SHP77 treated with DMSO at 0.1 percent for 48 hours (cell line): ENCODE measurements around the gene BCDIN3D.

Source experiments
- DNase-seq: peaks from one replicate; lab custom pipeline; 2025; lab: John Stamatoyannopoulos, UW

BCDIN3D gene

DNA sequence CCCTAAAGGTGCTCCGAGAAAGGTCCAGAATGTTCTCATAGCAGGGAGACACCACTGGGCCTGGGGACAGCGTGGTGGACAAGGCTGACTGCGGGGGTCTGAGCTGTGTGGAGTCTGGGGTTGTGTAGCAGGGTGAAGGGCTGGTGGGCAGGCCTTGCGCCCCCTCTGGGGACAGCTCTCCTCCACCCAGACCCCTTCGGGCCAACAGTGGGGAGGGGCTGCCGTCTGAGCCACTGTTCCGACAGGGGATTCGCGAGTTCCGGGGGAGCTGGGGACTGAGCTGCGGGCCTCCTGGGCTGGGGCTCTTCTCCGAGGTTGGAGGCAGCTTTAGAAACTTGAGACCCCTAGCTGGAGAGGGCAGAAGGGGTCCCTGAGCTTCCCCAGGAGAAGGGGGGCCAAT, 46.8 kb downstream of the BCDIN3D start:
- DNase-seq = no peak

DNA sequence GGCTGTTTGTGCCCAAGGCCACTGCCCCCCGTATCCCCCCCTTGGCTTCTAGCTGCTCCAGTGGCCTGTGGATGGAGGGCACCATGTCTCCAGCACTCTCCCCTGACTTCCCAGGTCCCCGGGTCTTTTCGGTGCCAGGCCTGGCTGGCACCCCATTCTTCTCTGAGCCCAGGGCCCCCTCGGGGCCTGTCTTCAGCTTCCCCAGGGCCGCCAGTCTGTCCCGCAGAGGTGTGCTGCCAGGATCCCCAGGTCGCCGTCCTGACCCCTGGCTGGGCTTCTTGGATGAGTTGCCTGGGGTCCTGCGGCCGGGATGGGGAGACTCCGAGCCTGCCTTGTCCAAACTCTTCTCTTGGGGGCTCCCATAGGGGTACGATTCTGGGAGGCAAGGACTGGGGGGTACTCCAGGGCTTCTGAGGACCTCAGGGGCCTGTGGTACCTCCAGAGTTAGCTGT, 47.2 kb downstream of the BCDIN3D start:
- DNase-seq = no peak

DNA sequence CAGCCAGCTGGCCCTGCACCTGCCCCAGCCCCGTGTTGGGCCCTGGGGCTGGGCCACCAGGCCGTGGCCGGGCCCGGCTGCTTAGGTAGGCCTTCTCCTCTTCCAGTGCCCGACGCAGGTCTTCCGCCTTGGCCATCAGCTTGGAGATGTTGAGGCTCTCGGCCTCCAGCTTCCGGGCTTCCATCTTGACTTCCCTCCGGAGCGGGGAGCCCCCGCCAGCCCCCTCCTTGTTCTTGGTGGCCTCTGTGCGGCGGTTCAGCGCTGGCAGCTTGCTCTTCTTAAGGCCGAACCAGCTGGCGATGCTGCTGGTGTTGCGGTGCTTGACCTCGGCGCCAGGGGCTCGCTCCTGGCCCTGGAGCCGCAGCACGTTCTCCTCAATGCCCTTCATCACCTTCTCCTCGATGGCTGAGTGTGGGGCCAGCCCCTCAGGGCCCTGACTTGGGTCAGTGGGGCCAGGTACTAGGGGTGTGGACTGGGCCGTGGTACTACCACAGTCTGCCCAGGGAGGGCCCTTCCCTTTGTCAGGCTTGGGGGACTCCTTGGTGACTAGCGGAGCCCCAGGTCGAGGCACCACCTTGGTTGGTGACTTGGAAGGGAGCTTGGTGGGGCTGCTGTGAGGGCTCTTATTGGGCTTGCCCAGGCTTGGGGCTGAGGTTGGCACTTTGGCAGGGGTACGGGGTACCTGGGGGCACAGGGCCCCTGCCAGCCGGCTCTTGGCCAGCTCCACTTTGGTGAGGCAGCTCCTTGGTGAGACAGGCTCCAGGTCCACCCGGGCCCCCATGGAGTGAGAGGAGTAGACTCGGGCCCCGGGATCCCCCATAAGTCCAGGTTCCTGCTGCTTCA, 47.9 kb downstream of the BCDIN3D start:
- no peak for DNase-seq

DNA sequence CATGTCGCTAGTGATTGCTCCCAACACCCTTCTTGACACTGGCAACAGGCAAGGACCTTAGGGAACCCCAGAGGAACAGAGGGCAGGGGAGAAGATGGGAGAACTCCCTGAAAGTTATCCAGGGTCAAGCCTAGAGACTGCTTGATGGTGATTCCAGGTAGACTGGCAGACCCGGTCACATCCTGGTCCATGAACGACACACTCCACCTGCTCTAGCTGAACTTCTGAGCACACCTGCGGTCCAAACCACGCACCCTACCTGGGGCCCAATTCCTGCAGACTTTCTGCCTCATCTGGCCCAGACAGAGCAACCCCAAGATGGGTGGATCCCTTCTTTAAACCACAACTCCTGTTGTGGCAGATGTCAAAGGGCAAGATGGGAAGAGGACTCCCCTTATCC, 48.9 kb downstream of the BCDIN3D start:
- no peak for DNase-seq

DNA sequence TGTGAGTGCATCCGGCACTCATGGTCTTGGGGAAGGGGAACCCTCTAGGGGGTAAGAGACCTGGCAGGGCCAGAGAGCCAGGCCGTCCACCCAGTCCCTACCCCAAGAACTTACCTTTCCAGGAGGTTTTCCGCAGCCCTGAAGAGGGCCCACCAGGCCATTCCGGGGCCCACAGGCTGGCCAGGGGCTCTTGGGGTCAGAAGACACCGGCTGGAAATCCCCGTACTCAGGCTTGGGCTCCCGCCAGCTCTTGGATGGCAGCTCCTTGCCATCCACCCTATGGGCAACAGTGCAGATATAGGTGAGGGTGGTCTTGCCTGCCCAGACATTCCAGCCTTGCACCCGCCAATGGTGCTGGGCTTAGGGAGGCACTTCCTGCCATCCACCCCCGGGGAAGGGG, 49.3 kb downstream of the BCDIN3D start:
- DNase-seq = no peak

DNA sequence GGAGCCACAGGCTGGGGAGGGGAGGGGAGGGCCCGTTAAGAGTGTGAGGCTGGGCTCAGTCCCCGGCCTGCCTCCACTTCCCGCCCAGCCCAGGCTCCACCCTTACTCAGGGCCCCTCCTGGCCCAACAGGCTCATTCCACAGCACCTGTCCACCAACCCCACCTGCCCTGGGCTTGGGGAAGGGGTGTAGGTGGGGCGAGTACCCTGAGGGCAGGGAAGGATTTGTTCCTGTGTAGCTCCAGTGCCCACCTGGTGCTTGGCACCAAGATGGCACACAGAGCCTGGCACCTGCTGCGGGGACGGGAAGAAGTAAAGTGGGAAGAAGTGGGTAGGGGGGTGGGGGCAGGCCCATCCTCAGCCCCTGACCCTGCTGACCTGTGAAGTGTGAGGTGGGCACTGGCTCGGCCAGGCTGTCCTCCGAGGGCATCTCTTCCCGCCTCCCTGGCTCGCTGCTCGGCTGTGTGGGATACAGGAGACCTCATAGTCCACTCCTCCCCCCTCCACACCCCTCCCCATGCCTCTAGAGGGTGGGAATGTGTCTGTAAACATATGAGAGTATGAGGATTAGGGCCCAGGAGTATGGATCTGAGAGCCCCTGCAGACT, 49.8 kb downstream of the BCDIN3D start:
- no peak for DNase-seq

DNA sequence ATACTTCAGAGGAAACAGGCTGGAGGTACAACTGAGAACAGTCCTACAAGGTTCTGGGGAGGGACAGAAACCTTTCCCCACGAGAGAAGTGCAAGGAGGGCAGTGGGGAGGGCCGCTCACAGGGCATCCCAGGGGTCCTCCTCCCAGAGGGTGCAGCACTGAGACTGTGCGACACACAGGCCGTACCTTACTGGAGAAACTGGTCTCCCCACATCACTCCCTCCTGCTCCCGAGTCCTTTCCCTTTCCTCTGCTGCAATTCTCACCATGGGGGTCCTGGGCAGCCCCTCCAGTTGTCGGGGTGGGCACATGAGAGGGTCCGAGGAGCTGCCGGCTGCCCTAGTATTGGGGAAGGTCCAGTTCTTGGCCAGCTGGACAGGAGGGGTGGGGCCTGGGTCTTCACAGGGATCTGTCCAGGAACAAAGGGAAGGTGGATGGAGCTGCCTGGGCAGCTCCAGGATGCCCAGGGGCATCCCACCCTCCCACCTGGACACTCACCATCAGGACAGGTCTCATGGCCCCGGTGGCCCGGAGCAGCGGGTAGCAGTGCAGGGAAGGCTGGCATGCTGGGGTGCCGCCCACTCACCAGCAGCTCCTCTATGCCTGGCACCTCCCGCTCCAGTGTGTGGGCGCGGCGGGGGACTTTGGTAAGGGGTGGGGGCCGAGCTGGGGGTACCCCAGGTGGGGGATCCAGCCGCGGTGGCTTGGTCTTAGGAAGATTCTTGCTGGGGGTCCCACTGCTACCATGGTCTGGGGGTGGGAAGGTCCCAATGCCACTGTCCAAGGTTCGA, 50.5 kb downstream of the BCDIN3D start:
- no peak for DNase-seq

DNA sequence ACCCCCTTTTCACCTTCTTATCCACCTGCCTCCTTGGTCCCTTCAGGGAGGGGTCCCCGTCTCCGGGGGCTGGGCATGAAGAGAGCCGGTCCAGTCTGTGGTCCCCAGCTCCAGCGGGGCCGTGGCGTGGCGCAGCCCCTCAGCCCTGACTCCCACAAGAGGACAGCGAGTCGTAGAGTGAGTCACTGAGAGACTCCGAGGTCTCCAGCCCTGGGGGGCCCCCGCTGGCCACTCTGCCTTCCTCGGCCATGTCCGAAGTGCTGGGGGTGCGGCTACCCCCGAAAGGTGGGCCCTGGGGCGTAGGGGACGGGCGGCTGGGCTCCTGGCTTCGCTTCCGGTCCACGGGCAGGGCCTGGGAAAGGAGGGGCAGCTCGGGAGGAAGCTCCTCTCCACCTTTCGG, 51.2 kb downstream of the BCDIN3D start:
- no peak for DNase-seq

DNA sequence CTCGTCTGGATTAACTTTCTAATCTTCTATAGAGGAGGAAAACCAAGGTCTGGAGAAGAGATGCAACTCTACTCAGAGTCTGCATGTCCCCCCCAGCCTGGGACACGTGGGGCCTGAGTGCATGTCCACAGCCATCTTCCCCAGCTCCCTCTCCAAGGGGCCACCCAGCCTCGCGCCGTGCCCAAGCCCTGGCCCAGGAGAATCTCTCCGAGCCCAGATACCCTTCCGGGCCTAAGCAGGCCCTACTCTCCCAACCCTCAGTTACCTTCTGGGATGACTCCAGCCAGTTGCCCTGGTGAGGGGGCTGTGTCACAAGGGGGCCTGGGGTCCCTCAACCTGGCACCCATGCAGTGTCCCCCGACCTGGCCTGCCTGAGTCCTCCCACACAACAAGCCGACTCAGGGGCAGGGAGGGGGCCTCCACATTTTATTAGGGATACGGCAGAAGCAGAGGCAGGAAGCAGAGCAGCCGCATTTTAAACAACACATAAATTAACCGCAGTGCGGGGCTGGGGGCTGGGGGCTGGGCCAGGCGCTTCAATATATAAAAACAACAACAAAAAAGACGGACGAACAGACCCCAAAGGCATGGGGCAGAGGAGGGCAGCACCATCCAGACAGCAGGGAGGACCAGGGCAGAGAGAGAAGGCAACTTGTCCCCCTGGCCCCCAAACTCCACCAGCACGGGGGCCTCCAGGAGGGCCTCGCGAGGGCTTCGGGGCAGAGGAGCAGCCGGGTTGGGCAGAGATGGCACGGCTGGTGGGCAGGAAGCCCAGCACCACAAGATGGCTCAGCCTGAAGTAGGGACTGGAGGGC, 52.0 kb downstream of the BCDIN3D start:
- no peak for DNase-seq

DNA sequence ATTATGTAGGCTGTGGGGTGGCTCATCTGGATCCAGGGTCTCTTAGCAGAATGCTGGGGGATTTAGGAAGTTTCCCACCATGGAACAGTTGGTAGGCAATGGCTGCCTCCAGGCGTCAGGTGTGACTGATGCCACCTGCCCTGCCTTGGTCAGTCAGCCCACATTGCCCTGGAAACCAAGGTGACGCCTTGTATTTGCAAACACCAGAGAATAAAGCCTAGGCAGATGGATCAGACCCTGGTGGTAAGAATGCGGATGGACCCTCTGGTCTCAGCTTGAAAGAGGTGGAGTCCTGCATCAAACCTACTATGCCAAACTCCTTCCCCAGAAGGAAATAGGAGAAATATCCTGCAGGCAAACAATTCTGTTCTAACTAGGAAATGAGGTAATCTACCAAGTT, 52.9 kb downstream of the BCDIN3D start:
- DNase-seq = no peak

DNA sequence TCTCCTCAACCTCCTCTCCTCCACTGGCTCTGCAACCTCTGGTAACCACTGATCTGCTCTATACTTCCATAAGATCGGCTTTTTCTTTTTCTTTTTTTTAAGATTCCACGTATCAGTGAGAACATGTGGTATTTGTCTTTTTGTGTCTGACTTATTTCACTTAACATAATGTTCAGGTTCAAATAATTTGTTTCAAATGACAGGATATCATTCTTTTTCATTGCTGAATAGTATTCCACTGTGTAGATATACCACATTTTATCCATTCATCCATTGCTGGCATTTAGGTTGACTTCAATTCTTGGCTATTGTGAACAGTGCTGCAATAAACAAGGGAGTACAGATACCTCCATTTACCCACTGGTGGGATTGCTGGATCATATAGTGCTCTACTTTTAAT, 55.2 kb downstream of the BCDIN3D start:
- no peak for DNase-seq
